ENCODE measurements around the gene SPATA20. TPM values are rescaled to one million over a fixed set of nuclear protein-coding genes. Genes with fewer than 3 reads are reported as not detected.

Gene SPATA20
- total RNA-seq, 1 donor from 2014 or later = 70.2 TPM

DNA sequence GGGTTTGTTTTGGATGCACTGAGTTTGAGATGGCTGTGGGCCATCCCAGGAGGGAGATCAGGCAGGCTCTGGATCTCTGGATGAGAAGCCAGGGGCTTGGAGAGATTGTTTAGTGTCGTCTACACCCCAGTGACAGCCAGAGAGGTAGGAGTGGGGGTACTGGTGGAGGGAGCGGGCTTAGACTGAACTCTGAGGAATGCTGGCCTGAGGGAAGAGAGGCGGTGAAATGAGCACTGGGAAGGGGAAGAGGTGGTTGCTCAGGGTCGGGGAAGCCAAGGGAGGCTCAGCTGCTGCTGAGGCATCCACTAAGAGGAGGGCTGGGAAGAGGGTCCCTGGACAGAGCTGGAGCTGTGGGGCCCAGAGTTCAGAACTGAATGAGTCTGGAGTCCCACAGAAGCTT, 37.1 kb downstream of the SPATA20 start:
- TF ChIP-seq, protein P1, sequence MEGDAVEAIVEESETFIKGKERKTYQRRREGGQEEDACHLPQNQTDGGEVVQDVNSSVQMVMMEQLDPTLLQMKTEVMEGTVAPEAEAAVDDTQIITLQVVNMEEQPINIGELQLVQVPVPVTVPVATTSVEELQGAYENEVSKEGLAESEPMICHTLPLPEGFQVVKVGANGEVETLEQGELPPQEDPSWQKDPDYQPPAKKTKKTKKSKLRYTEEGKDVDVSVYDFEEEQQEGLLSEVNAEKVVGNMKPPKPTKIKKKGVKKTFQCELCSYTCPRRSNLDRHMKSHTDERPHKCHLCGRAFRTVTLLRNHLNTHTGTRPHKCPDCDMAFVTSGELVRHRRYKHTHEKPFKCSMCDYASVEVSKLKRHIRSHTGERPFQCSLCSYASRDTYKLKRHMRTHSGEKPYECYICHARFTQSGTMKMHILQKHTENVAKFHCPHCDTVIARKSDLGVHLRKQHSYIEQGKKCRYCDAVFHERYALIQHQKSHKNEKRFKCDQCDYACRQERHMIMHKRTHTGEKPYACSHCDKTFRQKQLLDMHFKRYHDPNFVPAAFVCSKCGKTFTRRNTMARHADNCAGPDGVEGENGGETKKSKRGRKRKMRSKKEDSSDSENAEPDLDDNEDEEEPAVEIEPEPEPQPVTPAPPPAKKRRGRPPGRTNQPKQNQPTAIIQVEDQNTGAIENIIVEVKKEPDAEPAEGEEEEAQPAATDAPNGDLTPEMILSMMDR (conservative IDR thresholded peaks at IDR 0.05; ENCODE audit: low read depth, low read length) = no peak
- no peak for DNase-seq (ENCODE audit: low read depth)
- H3K4me3 ChIP-seq (ENCODE audit: low read depth, low read length) = no peak overlapping the region

DNA sequence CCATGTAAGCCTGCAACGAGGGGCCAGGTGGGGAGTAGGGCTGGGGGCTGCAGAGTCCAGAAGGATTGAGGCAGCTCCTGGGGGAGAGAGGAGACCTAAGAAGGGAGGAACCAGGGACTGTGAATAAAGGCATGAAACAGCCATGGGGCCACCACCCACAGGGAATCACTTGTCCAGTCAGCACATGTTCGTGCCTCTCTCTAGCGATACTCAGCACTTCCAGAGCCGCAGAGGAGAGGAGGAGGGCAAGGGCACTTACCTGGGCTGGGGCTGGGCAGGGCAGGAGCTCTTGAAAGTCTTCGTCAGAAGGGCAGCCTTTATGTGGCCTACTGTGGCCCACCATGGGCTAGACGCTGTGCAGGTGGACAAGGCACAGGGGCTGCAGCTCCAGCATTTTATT, 37.8 kb downstream of the SPATA20 start:
- no peak for DNase-seq (ENCODE audit: low read depth)
- H3K4me3 ChIP-seq (ENCODE audit: low read depth, low read length) = no peak overlapping the region
- TF ChIP-seq, protein P1 (conservative IDR thresholded peaks at IDR 0.05; ENCODE audit: low read depth, low read length) = no peak

DNA sequence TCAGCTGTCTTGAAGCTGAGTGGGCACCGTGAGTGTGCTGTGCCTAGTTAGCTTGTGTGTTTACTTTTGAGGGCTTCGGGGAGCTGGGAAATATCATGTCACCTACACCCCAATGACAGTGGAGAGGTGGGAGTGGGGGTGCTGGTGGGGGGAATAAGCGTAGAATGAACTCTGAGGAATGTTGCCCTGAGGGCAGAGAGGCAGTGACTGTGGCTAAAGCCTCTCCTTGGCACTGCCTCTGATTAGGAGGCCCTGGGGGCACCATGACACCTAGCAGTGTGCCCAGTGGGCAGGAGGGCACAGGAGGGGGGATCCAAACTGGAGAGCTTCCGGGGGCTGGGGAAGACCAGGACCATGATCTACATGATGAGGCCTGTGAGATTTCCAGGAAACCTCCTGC, 38.4 kb downstream of the SPATA20 start:
- DNase-seq (ENCODE audit: low read depth) = no peak
- H3K4me3 ChIP-seq (ENCODE audit: low read depth, low read length) = no peak overlapping the region
- TF ChIP-seq, protein P1 (conservative IDR thresholded peaks at IDR 0.05; ENCODE audit: low read depth, low read length) = no peak

DNA sequence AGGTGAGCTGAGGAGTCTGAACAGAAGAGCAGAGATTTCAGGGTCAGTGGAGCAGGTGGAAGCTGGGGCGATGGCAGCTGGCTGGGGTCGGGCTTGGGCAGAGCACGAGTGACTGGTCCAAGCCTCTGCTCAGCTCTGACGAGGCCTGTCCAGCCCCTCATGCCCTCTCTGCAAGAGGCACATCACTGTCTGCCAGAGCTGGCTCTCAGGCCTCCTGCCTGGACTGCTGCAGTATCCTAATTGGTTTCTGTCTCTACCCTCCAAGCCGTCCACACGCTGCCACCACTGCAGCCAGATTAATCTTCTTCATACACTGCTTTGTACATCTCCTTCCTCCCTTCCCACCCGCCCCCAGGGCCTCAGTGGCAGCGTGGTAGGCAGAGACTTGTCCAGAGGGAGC, 38.9 kb downstream of the SPATA20 start:
- no peak overlapping the region for H3K4me3 ChIP-seq (ENCODE audit: low read depth, low read length)
- no peak for DNase-seq (ENCODE audit: low read depth)
- TF ChIP-seq, protein P1 (conservative IDR thresholded peaks at IDR 0.05; ENCODE audit: low read depth, low read length) = no peak

DNA sequence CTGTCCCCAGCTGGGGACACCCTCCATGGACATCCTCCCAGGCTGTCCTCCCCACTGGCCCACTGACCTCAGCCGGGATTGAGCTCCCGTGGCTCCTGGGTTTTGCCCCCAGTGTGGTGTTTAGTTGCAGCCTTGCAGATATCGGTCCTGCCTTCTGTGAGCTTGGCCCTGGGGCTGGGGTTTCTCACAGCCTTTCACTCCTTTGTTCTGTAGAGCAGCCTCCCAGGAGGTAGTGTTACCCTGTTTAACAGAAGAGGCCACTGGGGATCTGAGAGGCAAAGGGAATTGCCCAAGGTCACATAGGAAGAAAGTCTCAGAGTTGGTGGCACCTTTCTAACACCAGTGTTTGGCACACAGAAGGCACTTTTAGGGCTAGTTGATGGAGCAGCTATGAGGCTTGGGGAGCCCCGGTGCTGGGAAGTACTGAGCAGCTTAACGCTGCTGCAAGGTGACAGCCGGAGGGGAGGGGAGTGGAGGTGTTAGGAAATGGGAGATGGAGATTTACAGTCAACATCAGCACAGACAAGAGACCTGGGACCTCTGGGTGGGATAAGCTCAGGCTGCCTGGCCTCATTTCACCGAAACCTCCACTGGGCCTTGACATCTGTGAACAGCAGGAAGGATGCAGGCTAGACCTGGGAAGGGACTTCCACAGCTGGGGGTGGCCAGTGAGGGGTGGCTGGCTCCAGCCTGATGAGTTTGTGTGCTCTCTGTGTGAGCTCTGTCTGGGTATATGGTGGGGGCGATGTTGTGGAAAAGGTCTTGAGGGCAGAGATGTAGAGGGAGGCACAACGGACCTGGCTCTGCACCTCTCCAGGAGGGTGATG, 39.7 kb downstream of the SPATA20 start:
- no peak for DNase-seq (ENCODE audit: low read depth)
- H3K4me3 ChIP-seq (ENCODE audit: low read depth, low read length) = no peak overlapping the region
- TF ChIP-seq, protein P1 (conservative IDR thresholded peaks at IDR 0.05; ENCODE audit: low read depth, low read length) = no peak

DNA sequence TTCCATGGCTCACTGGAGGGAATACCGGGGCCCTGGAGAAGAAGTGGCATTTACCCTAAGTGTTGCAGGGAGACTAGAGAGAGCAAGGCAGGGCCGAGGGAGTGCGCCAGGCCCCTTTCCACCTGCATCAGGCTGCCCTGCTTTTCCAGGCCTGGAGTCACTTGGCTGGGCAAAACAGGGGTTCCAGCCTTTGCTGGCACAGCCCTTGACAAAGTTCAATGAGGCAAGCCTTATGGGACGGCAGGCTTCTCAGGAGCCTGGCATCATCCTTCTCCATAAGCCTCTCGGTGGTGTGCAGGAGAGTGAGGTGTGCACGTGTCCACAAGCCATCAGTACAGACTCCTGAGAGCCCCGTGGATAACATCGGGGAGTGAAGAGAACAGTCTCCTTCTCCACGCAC, 40.6 kb downstream of the SPATA20 start:
- TF ChIP-seq, protein P1 (conservative IDR thresholded peaks at IDR 0.05; ENCODE audit: low read depth, low read length) = no peak
- no peak overlapping the region for H3K4me3 ChIP-seq (ENCODE audit: low read depth, low read length)
- no peak for DNase-seq (ENCODE audit: low read depth)
